Effector memory CD8-positive, alpha-beta T cell (primary cell): ENCODE data around the gene TRHDE.

Experiments
- ATAC-seq: fragments of 150-1000 bp; cut with Tn5 transposase; replicated peaks from 2 replicates; pipeline ENCODE4 v1.10.0; 2021; ENCODE audit warnings: mild to moderate bottlenecking, moderate library complexity
- DNase-seq, 3 experiments: peaks; one replicate each; pipeline ENCODE4 v3.0.0; 2021
- H3K27ac Mint-ChIP-seq, 2 donors: one replicate each; pipeline ENCODE4 v1.8.0; 2022; ENCODE audit warnings: mild to moderate bottlenecking in 2 of 2, mixed read lengths in 2 of 2, moderate library complexity in 2 of 2
- H3K27me3 Mint-ChIP-seq, 2 donors: one replicate each; pipeline ENCODE4 v1.8.0; 2022; ENCODE audit warnings: mixed read lengths in 2 of 2
- H3K36me3 Mint-ChIP-seq: one replicate; pipeline ENCODE4 v1.8.0; 2022; ENCODE audit warnings: mild to moderate bottlenecking, moderate library complexity, mixed read lengths; ENCODE audit not compliant: insufficient read depth
- H3K4me1 Mint-ChIP-seq, 2 donors: one replicate each; pipeline ENCODE4 v1.8.0; 2022; ENCODE audit warnings: low read depth in 2 of 2, mixed read lengths in 2 of 2
- H3K4me3 Mint-ChIP-seq, 2 donors: one replicate each; pipeline ENCODE4 v1.8.0; 2022; ENCODE audit warnings: mild to moderate bottlenecking in 2 of 2, mixed read lengths in 2 of 2, moderate library complexity in 2 of 2
- H3K9me3 Mint-ChIP-seq, 2 donors: one replicate each; pipeline ENCODE4 v1.8.0; 2022; ENCODE audit warnings: mixed read lengths in 2 of 2

TRHDE gene

GRCh38 chr12:72264548-72265175 lies 7.5 kb upstream of the TRHDE start:
- DNase-seq = no peak
- H3K27me3 Mint-ChIP-seq = no peaks in the 10 kb centered on the region
- no peak overlapping the region for H3K4me3 Mint-ChIP-seq
- ATAC-seq = no peak
- no peaks in the 10 kb centered on the region for H3K4me1 Mint-ChIP-seq
- no peaks in the 10 kb centered on the region for H3K36me3 Mint-ChIP-seq
- H3K9me3 Mint-ChIP-seq = no peaks in the 10 kb centered on the region
- no peak overlapping the region for H3K27ac Mint-ChIP-seq

GRCh38 chr12:72267974-72268373 lies 4.2 kb upstream of the TRHDE start:
- peaks cover 11 to 14% of the 10 kb centered on the region in 2 donors for H3K27me3 Mint-ChIP-seq

GRCh38 chr12:72268386-72268785 lies 3.8 kb upstream of the TRHDE start:
- H3K4me1 Mint-ChIP-seq = no peaks in the 10 kb centered on the region
- H3K9me3 Mint-ChIP-seq = no peaks in the 10 kb centered on the region
- DNase-seq (no peak), ATAC-seq (no peak)
- H3K4me3 Mint-ChIP-seq = no peak overlapping the region
- H3K27me3 Mint-ChIP-seq = peaks cover 11 to 16% of the 10 kb centered on the region in 2 donors
- no peaks in the 10 kb centered on the region for H3K36me3 Mint-ChIP-seq
- no peak overlapping the region for H3K27ac Mint-ChIP-seq

More at GRCh38 chr12:72267974-72268373, 4.2 kb upstream of the TRHDE start:
- no peak for ATAC-seq
- no peaks in the 10 kb centered on the region for H3K36me3 Mint-ChIP-seq
- H3K9me3 Mint-ChIP-seq = no peaks in the 10 kb centered on the region
- no peak for DNase-seq
- no peak overlapping the region for H3K27ac Mint-ChIP-seq
- H3K4me3 Mint-ChIP-seq = no peak overlapping the region
- no peaks in the 10 kb centered on the region for H3K4me1 Mint-ChIP-seq

- Mint-ChIP-seq H3K9me3 (no peaks in the 10 kb centered on the region), H3K4me3 (no peak overlapping the region), H3K36me3 (no peaks in the 10 kb centered on the region), H3K4me1 (no peaks in the 10 kb centered on the region), H3K27ac (no peak overlapping the region), H3K27me3 (peaks cover 20 to 27% of the 10 kb centered on the region in 2 donors)
- DNase-seq = no peak
- ATAC-seq = no peak
These were observed 2.7 kb upstream of the TRHDE start for GRCh38 chr12:72269491-72269890.

- H3K36me3 Mint-ChIP-seq = no peaks in the 10 kb centered on the region
- ATAC-seq (no peak), DNase-seq (no peak)
- H3K9me3 Mint-ChIP-seq = no peaks in the 10 kb centered on the region
- H3K4me1 Mint-ChIP-seq = no peaks in the 10 kb centered on the region
- no peak overlapping the region for H3K27ac Mint-ChIP-seq
- peaks cover 22 to 32% of the 10 kb centered on the region in 2 donors for H3K27me3 Mint-ChIP-seq
- H3K4me3 Mint-ChIP-seq = no peak overlapping the region
These were observed 1.9 kb upstream of the TRHDE start for GRCh38 chr12:72270246-72270645.

GRCh38 chr12:72270961-72271360 lies 1.2 kb upstream of the TRHDE start:
- DNase-seq = no peak
- Mint-ChIP-seq H3K9me3 (no peaks in the 10 kb centered on the region), H3K4me1 (no peaks in the 10 kb centered on the region), H3K4me3 (no peak overlapping the region), H3K36me3 (no peaks in the 10 kb centered on the region), H3K27me3 (peaks cover 22 to 32% of the 10 kb centered on the region in 2 donors), H3K27ac (no peak overlapping the region)
- no peak for ATAC-seq

GRCh38 chr12:72271451-72272090 lies 599 bp upstream of the TRHDE start:
- DNase-seq (no peak), ATAC-seq (no peak)
- Mint-ChIP-seq H3K27me3 (peaks cover 22 to 32% of the 10 kb centered on the region in 2 donors), H3K4me3 (no peak overlapping the region), H3K36me3 (no peaks in the 10 kb centered on the region), H3K27ac (no peak overlapping the region), H3K9me3 (no peaks in the 10 kb centered on the region), H3K4me1 (no peaks in the 10 kb centered on the region)

- Mint-ChIP-seq H3K36me3 (no peaks in the 10 kb centered on the region), H3K4me1 (no peaks in the 10 kb centered on the region), H3K27me3 (peaks cover 22 to 32% of the 10 kb centered on the region in 2 donors), H3K4me3 (no peak overlapping the region), H3K9me3 (no peaks in the 10 kb centered on the region), H3K27ac (no peak overlapping the region)
- DNase-seq = no peak
- ATAC-seq = no peak
These were observed 745 bp downstream of the TRHDE start for GRCh38 chr12:72272731-72273498.

- Mint-ChIP-seq H3K4me1 (no peaks in the 10 kb centered on the region), H3K27me3 (peaks cover 22 to 32% of the 10 kb centered on the region in 2 donors), H3K9me3 (no peaks in the 10 kb centered on the region), H3K36me3 (no peaks in the 10 kb centered on the region), H3K27ac (no peak overlapping the region), H3K4me3 (no peak overlapping the region)
- DNase-seq (no peak), ATAC-seq (no peak)
These were observed 1.3 kb downstream of the TRHDE start for GRCh38 chr12:72273499-72273837.

- H3K9me3 Mint-ChIP-seq = no peaks in the 10 kb centered on the region
- no peaks in the 10 kb centered on the region for H3K4me1 Mint-ChIP-seq
- H3K27me3 Mint-ChIP-seq = peaks cover 22 to 32% of the 10 kb centered on the region in 2 donors
- H3K27ac Mint-ChIP-seq = no peak overlapping the region
- no peak for ATAC-seq
- DNase-seq = no peak
- H3K4me3 Mint-ChIP-seq = no peak overlapping the region
- no peaks in the 10 kb centered on the region for H3K36me3 Mint-ChIP-seq
These were observed 1.7 kb downstream of the TRHDE start for GRCh38 chr12:72273851-72274351.

GRCh38 chr12:72274931-72275330 lies 2.8 kb downstream of the TRHDE start:
- no peak overlapping the region for H3K27ac Mint-ChIP-seq
- H3K4me1 Mint-ChIP-seq = no peaks in the 10 kb centered on the region
- no peak for DNase-seq
- H3K36me3 Mint-ChIP-seq = no peaks in the 10 kb centered on the region
- peaks cover 22 to 32% of the 10 kb centered on the region in 2 donors for H3K27me3 Mint-ChIP-seq
- no peak for ATAC-seq
- H3K4me3 Mint-ChIP-seq = no peak overlapping the region
- H3K9me3 Mint-ChIP-seq = no peaks in the 10 kb centered on the region

- Mint-ChIP-seq H3K27me3 (peaks cover 22 to 32% of the 10 kb centered on the region in 2 donors), H3K4me1 (no peaks in the 10 kb centered on the region), H3K4me3 (no peak overlapping the region), H3K9me3 (peaks cover 0 to 3% of the 10 kb centered on the region in 2 donors), H3K36me3 (no peaks in the 10 kb centered on the region), H3K27ac (no peak overlapping the region)
- DNase-seq = no peak
- no peak for ATAC-seq
These were observed 3.4 kb downstream of the TRHDE start for GRCh38 chr12:72275526-72275925.

GRCh38 chr12:72276181-72276805 lies 4.1 kb downstream of the TRHDE start:
- ATAC-seq = no peak

More at GRCh38 chr12:72276181-72276805, 4.1 kb downstream of the TRHDE start:
- H3K27ac Mint-ChIP-seq = no peak overlapping the region
- no peak overlapping the region for H3K4me3 Mint-ChIP-seq
- peaks cover 0 to 3% of the 10 kb centered on the region in 2 donors for H3K9me3 Mint-ChIP-seq
- H3K27me3 Mint-ChIP-seq = peaks cover 19 to 29% of the 10 kb centered on the region in 2 donors
- DNase-seq = no peak
- no peaks in the 10 kb centered on the region for H3K4me1 Mint-ChIP-seq
- H3K36me3 Mint-ChIP-seq = no peaks in the 10 kb centered on the region
